Panc1 (cell line): ENCODE measurements around the gene GPR148. TPM values are rescaled to one million over a fixed set of nuclear protein-coding genes. Genes with fewer than 3 reads are reported as not detected.
"Not testable (repeated sequence)": the region's sequence is repeated elsewhere in the genome, so short reads cannot be mapped to it uniquely, and the experiment has no call there.

Source experiments
- ATAC-seq: fragments of 200-7000 bp; cut with Tn5 transposase; 2 replicates; pipeline ENCODE4 v1.9.1; 2020; ENCODE audit warnings: mild to moderate bottlenecking, moderate library complexity
- BruUV-seq: library from RNA; stranded (reverse); fragments of 400-500 nt; replicated peaks from 2 replicates; lab custom pipeline; 2021; lab: Mats Ljungman, UMichigan
- CTCF ChIA-PET: fragments of 300-600 bp; sonication (Branson Sonifier 250); formaldehyde crosslinking; loops from one replicate; lab custom pipeline; 2022; ENCODE audit warnings: antibody characterized with exemption; lab: Charles Lee
- POLR2A ChIA-PET: fragments of 300-600 bp; sonication (Branson Sonifier 250); formaldehyde crosslinking; loops from one replicate; lab custom pipeline; 2022; ENCODE audit warnings: antibody characterized with exemption; lab: Charles Lee
- DNase-seq: peaks from one replicate; pipeline ENCODE4 v3.0.0-alpha.2; 2010; ENCODE audit warnings: low read depth, low spot score
- H3K27ac ChIP-seq: 2 replicates; pipeline ENCODE4 v1.5.1; 2011; ENCODE audit warnings: mild to moderate bottlenecking, low read length, inconsistent platforms
- H3K27me3 ChIP-seq: fragments of 200-500 bp; sonication (Bioruptor generic); 2 replicates; pipeline ENCODE4 v1.6.0; 2014; ENCODE audit warnings: low read length, inconsistent platforms; ENCODE audit not compliant: control insufficient read depth, insufficient read depth
- H3K36me3 ChIP-seq: fragments of 200-500 bp; sonication (Bioruptor generic); 2 replicates; pipeline ENCODE4 v1.5.1; 2014; ENCODE audit warnings: inconsistent platforms, mild to moderate bottlenecking, low read length, moderate library complexity; ENCODE audit not compliant: control insufficient read depth, insufficient read depth
- H3K4me1 ChIP-seq: 2 replicates; pipeline ENCODE4 v1.5.1; 2011; ENCODE audit warnings: inconsistent platforms, mild to moderate bottlenecking, low read length, moderate library complexity; ENCODE audit not compliant: control insufficient read depth, insufficient read depth
- H3K4me3 ChIP-seq, 2 experiments: 2 replicates each; pipeline ENCODE4 v1.5.1; 2011 to 2012; ENCODE audit warnings: low read depth in 2 of 2, low read length in 2 of 2, mild to moderate bottlenecking in 2 of 2, inconsistent platforms in 1 of 2, moderate library complexity in 1 of 2
- H3K9me3 ChIP-seq: fragments of 200-500 bp; sonication (Bioruptor generic); 2 replicates; pipeline ENCODE4 v1.5.1; 2014; ENCODE audit warnings: low read depth, mild to moderate bottlenecking, inconsistent platforms, low read length, moderate library complexity; ENCODE audit not compliant: control insufficient read depth, insufficient read depth
- POLR2AphosphoS5 ChIP-seq: IDR thresholded peaks from 2 replicates; pipeline ENCODE4 v1.6.1; 2012; ENCODE audit warnings: mild to moderate bottlenecking, low read depth, low read length, moderate library complexity
- SIN3A ChIP-seq: IDR thresholded peaks from 2 replicates; pipeline ENCODE4 v1.6.1; 2012; ENCODE audit warnings: low read depth, mild to moderate bottlenecking, low read length, moderate library complexity, borderline replicate concordance; ENCODE audit not compliant: insufficient read depth
- TCF7L2 ChIP-seq: IDR thresholded peaks from 2 replicates; pipeline ENCODE4 v1.6.1; 2011; ENCODE audit warnings: mild to moderate bottlenecking, low read depth, low read length, inconsistent platforms
- in situ Hi-C: cut with HindIII; loops from 2 replicates; pipeline ENCODE4 v1.10.0; 2016; ENCODE audit warnings: low sequenced_read_pairs, low pct_unique_long_range_greater_than_20kb
- intact Hi-C: fragments of 100-400 bp; cut with micrococcal nuclease; formaldehyde crosslinking; loops from one replicate; pipeline ENCODE4 v1.10.0; 2022; ENCODE audit not compliant: unreplicated experiment
- total RNA-seq: library from RNA; stranded (reverse); gene quantifications from one replicate; pipeline ENCODE4 v1.2.1, GENCODE V29; 2021; ENCODE audit not compliant: unreplicated experiment
- TF ChIP-seq, protein P1 (sequence below), 2 experiments: IDR thresholded peaks; 2 replicates each; pipeline ENCODE4 v1.6.1; 2011 to 2012; ENCODE audit warnings: low read depth in 2 of 2, control low read depth in 1 of 2, low read length in 1 of 2, mild to moderate bottlenecking in 1 of 2, moderate library complexity in 1 of 2; ENCODE audit not compliant: insufficient read depth in 1 of 2
- TF ChIP-seq, protein P2 (sequence below): fragments of 450-650 bp; IDR thresholded peaks from 2 replicates; pipeline ENCODE4 v1.5.1; 2017; ENCODE audit warnings: mild to moderate bottlenecking

GPR148 gene
- total RNA-seq, 1 experiment from 2014 or later, result not detected

DNA sequence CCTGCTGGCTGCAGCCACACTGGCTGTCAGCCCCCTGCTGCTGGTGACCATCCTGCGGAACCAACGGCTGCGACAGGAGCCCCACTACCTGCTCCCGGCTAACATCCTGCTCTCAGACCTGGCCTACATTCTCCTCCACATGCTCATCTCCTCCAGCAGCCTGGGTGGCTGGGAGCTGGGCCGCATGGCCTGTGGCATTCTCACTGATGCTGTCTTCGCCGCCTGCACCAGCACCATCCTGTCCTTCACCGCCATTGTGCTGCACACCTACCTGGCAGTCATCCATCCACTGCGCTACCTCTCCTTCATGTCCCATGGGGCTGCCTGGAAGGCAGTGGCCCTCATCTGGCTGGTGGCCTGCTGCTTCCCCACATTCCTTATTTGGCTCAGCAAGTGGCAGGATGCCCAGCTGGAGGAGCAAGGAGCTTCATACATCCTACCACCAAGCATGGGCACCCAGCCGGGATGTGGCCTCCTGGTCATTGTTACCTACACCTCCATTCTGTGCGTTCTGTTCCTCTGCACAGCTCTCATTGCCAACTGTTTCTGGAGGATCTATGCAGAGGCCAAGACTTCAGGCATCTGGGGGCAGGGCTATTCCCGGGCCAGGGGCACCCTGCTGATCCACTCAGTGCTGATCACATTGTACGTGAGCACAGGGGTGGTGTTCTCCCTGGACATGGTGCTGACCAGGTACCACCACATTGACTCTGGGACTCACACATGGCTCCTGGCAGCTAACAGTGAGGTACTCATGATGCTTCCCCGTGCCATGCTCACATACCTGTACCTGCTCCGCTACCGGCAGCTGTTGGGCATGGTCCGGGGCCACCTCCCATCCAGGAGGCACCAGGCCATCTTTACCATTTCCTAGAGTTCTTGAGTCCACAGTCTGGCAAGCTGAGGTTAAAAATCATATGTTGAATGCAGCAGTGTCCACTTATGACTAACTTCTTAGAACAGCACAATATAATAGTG is 741 bp downstream of the GPR148 start:
- ChIA-PET POLR2A (no interaction called here), CTCF (no interaction called here)
- no peak overlapping the region for H3K4me3 ChIP-seq
- ATAC-seq (no peak), DNase-seq (no peak)
- in situ Hi-C loops (no loop called here), intact Hi-C loops (no loop called here)
- no peak overlapping the region for H3K27ac ChIP-seq
- BruUV-seq, result no TSS peak
- no peaks in the 10 kb centered on the region; the same call in 1 of the 2 replicates for H3K27me3 ChIP-seq
- TF ChIP-seq, protein P1, sequence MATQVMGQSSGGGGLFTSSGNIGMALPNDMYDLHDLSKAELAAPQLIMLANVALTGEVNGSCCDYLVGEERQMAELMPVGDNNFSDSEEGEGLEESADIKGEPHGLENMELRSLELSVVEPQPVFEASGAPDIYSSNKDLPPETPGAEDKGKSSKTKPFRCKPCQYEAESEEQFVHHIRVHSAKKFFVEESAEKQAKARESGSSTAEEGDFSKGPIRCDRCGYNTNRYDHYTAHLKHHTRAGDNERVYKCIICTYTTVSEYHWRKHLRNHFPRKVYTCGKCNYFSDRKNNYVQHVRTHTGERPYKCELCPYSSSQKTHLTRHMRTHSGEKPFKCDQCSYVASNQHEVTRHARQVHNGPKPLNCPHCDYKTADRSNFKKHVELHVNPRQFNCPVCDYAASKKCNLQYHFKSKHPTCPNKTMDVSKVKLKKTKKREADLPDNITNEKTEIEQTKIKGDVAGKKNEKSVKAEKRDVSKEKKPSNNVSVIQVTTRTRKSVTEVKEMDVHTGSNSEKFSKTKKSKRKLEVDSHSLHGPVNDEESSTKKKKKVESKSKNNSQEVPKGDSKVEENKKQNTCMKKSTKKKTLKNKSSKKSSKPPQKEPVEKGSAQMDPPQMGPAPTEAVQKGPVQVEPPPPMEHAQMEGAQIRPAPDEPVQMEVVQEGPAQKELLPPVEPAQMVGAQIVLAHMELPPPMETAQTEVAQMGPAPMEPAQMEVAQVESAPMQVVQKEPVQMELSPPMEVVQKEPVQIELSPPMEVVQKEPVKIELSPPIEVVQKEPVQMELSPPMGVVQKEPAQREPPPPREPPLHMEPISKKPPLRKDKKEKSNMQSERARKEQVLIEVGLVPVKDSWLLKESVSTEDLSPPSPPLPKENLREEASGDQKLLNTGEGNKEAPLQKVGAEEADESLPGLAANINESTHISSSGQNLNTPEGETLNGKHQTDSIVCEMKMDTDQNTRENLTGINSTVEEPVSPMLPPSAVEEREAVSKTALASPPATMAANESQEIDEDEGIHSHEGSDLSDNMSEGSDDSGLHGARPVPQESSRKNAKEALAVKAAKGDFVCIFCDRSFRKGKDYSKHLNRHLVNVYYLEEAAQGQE (IDR thresholded peaks at IDR 0.05; ENCODE audit: insufficient read depth in 1 of 2, low read depth in 2 of 2, low read length in 1 of 2), result no peak
- no peak for TF ChIP-seq SIN3A
- no peak for TF ChIP-seq TCF7L2
- TF ChIP-seq, protein P2, sequence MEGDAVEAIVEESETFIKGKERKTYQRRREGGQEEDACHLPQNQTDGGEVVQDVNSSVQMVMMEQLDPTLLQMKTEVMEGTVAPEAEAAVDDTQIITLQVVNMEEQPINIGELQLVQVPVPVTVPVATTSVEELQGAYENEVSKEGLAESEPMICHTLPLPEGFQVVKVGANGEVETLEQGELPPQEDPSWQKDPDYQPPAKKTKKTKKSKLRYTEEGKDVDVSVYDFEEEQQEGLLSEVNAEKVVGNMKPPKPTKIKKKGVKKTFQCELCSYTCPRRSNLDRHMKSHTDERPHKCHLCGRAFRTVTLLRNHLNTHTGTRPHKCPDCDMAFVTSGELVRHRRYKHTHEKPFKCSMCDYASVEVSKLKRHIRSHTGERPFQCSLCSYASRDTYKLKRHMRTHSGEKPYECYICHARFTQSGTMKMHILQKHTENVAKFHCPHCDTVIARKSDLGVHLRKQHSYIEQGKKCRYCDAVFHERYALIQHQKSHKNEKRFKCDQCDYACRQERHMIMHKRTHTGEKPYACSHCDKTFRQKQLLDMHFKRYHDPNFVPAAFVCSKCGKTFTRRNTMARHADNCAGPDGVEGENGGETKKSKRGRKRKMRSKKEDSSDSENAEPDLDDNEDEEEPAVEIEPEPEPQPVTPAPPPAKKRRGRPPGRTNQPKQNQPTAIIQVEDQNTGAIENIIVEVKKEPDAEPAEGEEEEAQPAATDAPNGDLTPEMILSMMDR, result no peak
- TF ChIP-seq POLR2AphosphoS5, result no peak
- H3K36me3 ChIP-seq, result no peaks in the 10 kb centered on the region
- no peaks in the 10 kb centered on the region for H3K9me3 ChIP-seq
- H3K4me1 ChIP-seq, result peaks cover 8% of the 10 kb centered on the region

DNA sequence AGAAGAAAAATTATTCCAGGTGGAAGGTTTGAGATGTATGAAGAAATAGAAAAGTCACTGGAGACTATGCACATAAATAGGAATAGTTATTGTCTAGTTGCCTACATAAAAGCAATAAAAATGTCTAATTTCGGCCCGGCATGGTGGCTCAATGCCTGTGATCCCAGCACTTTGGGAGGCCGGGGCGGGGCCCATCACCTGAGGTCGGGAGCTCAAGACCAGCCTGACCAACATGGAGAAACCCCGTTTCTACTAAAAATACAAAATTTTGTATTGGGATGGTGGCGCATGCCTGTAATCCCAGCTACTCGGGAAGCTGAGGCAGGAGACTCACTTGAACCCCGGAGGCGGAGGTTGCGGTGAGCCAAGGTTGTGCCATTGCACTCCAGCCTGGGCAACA is 3.4 kb downstream of the GPR148 start:
- intact Hi-C loops, DNase-seq, H3K4me3 ChIP-seq, H3K27ac ChIP-seq, H3K36me3 ChIP-seq, POLR2A ChIA-PET, H3K27me3 ChIP-seq, in situ Hi-C loops, CTCF ChIA-PET, H3K9me3 ChIP-seq, H3K4me1 ChIP-seq, ATAC-seq, BruUV-seq: not testable (repeated sequence)

DNA sequence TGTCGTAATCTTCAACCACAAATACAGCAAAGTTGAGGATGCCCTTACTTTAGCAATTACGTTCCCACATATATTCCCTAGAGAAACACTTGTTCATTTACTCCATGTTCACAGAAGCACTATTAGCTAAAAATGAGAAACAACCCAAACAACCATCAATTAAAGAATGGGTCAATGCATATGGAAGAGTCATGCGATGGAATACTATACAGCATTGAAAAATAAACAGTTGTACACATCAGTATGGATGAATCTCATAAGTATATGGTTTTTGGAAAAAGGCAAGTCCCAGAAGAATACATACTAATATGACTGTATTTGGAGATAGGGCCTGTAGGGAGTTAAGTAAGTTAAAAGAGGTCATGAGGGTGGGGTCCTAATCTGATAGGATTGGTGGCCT is 6.3 kb downstream of the GPR148 start:
- no peak for ATAC-seq
- in situ Hi-C loops, result no loop called here
- DNase-seq, result no peak
- H3K36me3 ChIP-seq, result no peaks in the 10 kb centered on the region
- TF ChIP-seq SIN3A (no peak), POLR2AphosphoS5 (no peak), TCF7L2 (no peak)
- TF ChIP-seq, protein P2, result no peak
- TF ChIP-seq, protein P1 (IDR thresholded peaks at IDR 0.05; ENCODE audit: insufficient read depth in 1 of 2, low read depth in 2 of 2, low read length in 1 of 2), result no peak
- ChIA-PET CTCF (no interaction called here), POLR2A (no interaction called here)
- H3K27ac ChIP-seq, result no peak overlapping the region
- BruUV-seq, result no TSS peak
- no peaks in the 10 kb centered on the region for H3K4me1 ChIP-seq
- no peak overlapping the region for H3K4me3 ChIP-seq
- H3K27me3 ChIP-seq, result peaks cover 2% of the 10 kb centered on the region; the same call in 1 of the 2 replicates
- H3K9me3 ChIP-seq, result no peaks in the 10 kb centered on the region
- intact Hi-C loops, result no loop called here
